Calu3 (cell line): ENCODE results near the gene RMRP. TPM values are rescaled to one million over a fixed set of nuclear protein-coding genes. Genes with fewer than 3 reads are reported as not detected.

Source experiments
- BruUV-seq: library from RNA; stranded (reverse); fragments of 400-500 nt; replicated peaks from 2 replicates; lab custom pipeline; 2021; lab: Mats Ljungman, UMichigan
- CTCF ChIA-PET: fragments of 300-600 bp; sonication (Branson Sonifier 250); formaldehyde crosslinking; loops from one replicate; lab custom pipeline; 2022; ENCODE audit warnings: antibody characterized with exemption; lab: Charles Lee
- DNase-seq: peaks from one replicate; pipeline ENCODE4 v3.0.0; 2022
- H3K27ac Mint-ChIP-seq: one replicate; pipeline ENCODE4 v1.8.0; 2022; ENCODE audit warnings: mixed read lengths; ENCODE audit not compliant: unreplicated experiment
- H3K27me3 Mint-ChIP-seq: one replicate; pipeline ENCODE4 v1.8.0; 2022; ENCODE audit warnings: mixed read lengths; ENCODE audit not compliant: unreplicated experiment
- H3K36me3 Mint-ChIP-seq: one replicate; pipeline ENCODE4 v1.8.0; 2022; ENCODE audit warnings: mild to moderate bottlenecking, moderate library complexity, mixed read lengths; ENCODE audit not compliant: insufficient read depth, unreplicated experiment
- H3K4me1 Mint-ChIP-seq: one replicate; pipeline ENCODE4 v1.8.0; 2022; ENCODE audit warnings: mild to moderate bottlenecking, low read depth, mixed read lengths; ENCODE audit not compliant: unreplicated experiment
- H3K4me3 Mint-ChIP-seq: one replicate; pipeline ENCODE4 v1.8.0; 2022; ENCODE audit warnings: mild to moderate bottlenecking, low read depth, moderate library complexity, mixed read lengths; ENCODE audit not compliant: unreplicated experiment
- H3K9me3 Mint-ChIP-seq: one replicate; pipeline ENCODE4 v1.8.0; 2022; ENCODE audit warnings: low read depth, mixed read lengths; ENCODE audit not compliant: unreplicated experiment
- CTCF ChIP-seq: fragments of 200-600 bp; IDR thresholded peaks from one replicate; pipeline ENCODE4 v1.8.0; 2022; ENCODE audit warnings: antibody characterized with exemption; ENCODE audit not compliant: unreplicated experiment
- intact Hi-C: fragments of 100-400 bp; cut with micrococcal nuclease; formaldehyde crosslinking; loops from one replicate; pipeline ENCODE4 v1.10.0; 2022; ENCODE audit not compliant: unreplicated experiment
- total RNA-seq: library from RNA; stranded (reverse); gene quantifications from 2 replicates; pipeline ENCODE4 v1.2.3, GENCODE V29; 2022

RMRP gene
- total RNA-seq, 1 experiment from 2014 or later: 8,471 TPM

- CTCF ChIA-PET: no interaction called here
- Mint-ChIP-seq H3K9me3 (no peaks in the 10 kb centered on the region), H3K4me3 (no peak overlapping the region), H3K27ac (no peak overlapping the region), H3K36me3 (peaks cover 21% of the 10 kb centered on the region), H3K27me3 (no peaks in the 10 kb centered on the region), H3K4me1 (no peaks in the 10 kb centered on the region)
- TSS peak; percentile 18 for BruUV-seq
- DNase-seq: no peak
- no peak for TF ChIP-seq CTCF
- intact Hi-C loops: no loop called here
Measured at GRCh38 chr9:35703906-35704672, 46.3 kb upstream of the RMRP start.

- Mint-ChIP-seq H3K9me3 (no peaks in the 10 kb centered on the region), H3K27ac (no peak overlapping the region), H3K4me1 (no peaks in the 10 kb centered on the region), H3K27me3 (no peaks in the 10 kb centered on the region), H3K36me3 (peaks cover 14% of the 10 kb centered on the region), H3K4me3 (no peak overlapping the region)
- BruUV-seq: no TSS peak
- intact Hi-C loops: no loop called here
- DNase-seq: no peak
- CTCF ChIA-PET: no interaction called here
- TF ChIP-seq CTCF: no peak
Measured at GRCh38 chr9:35702696-35703095, 44.9 kb upstream of the RMRP start.

GRCh38 chr9:35700942-35701341 is 43.1 kb upstream of the RMRP start:
- Mint-ChIP-seq H3K4me3 (no peak overlapping the region), H3K27ac (no peak overlapping the region), H3K9me3 (no peaks in the 10 kb centered on the region), H3K36me3 (peaks cover 12% of the 10 kb centered on the region), H3K27me3 (no peaks in the 10 kb centered on the region), H3K4me1 (no peaks in the 10 kb centered on the region)
- intact Hi-C loops: no loop called here
- no TSS peak for BruUV-seq
- CTCF ChIA-PET: no interaction called here
- no peak for TF ChIP-seq CTCF
- DNase-seq: no peak

- no peak for DNase-seq
- Mint-ChIP-seq H3K36me3 (peaks cover 12% of the 10 kb centered on the region), H3K4me3 (no peak overlapping the region), H3K4me1 (no peaks in the 10 kb centered on the region), H3K9me3 (no peaks in the 10 kb centered on the region), H3K27me3 (no peaks in the 10 kb centered on the region), H3K27ac (no peak overlapping the region)
- intact Hi-C loops: no loop called here
- TF ChIP-seq CTCF: no peak
- CTCF ChIA-PET: no interaction called here
- BruUV-seq: no TSS peak
Measured at GRCh38 chr9:35700031-35700430, 42.2 kb upstream of the RMRP start.
